Left forelimb (tissue), 1 donor: ENCODE measurements around the gene LZTS2.

ENCODE experiments used
- DNase-seq: peaks from one replicate; pipeline ENCODE4 v3.0.0-alpha.2; 2018; ENCODE audit warnings: low spot score

LZTS2 gene

GRCh38 chr10:101054351-101054750 lies 54.7 kb downstream of the LZTS2 start:
- DNase-seq, result no peak

- no peak for DNase-seq
These were observed 55.3 kb downstream of the LZTS2 start for GRCh38 chr10:101054876-101055275.

- no peak for DNase-seq
These were observed 55.8 kb downstream of the LZTS2 start for GRCh38 chr10:101055411-101055810.

GRCh38 chr10:101056365-101057151 lies 57.0 kb downstream of the LZTS2 start:
- DNase-seq, result no peak
